Kidney glomerular epithelial cell (primary cell): ENCODE measurements around the gene DENND4A.
"Not testable (repeated sequence)": the region's sequence is repeated elsewhere in the genome, so short reads cannot be mapped to it uniquely, and the experiment has no call there.

Experiments
- DNase-seq: peaks from one replicate; lab custom pipeline; 2025; lab: John Stamatoyannopoulos, UW

The DENND4A gene

GRCh38 chr15:65757256-65757655 lies 34.8 kb downstream of the DENND4A start:
- no peak for DNase-seq

GRCh38 chr15:65752151-65752700 lies 39.9 kb downstream of the DENND4A start:
- DNase-seq: no peak

- no peak for DNase-seq
Measured at GRCh38 chr15:65751431-65751830, 40.7 kb downstream of the DENND4A start.

- no peak for DNase-seq
Measured at GRCh38 chr15:65747265-65747664, 44.8 kb downstream of the DENND4A start.

GRCh38 chr15:65743637-65744252 lies 48.3 kb downstream of the DENND4A start:
- no peak for DNase-seq

- DNase-seq: no peak
Measured at GRCh38 chr15:65740148-65740547, 51.9 kb downstream of the DENND4A start.

- no peak for DNase-seq
Measured at GRCh38 chr15:65738649-65739048, 53.4 kb downstream of the DENND4A start.

GRCh38 chr15:65733599-65733998 lies 58.5 kb downstream of the DENND4A start:
- DNase-seq: not testable (repeated sequence)

- no peak for DNase-seq
Measured at GRCh38 chr15:65732698-65733097, 59.4 kb downstream of the DENND4A start.

GRCh38 chr15:65731926-65732325 lies 60.2 kb downstream of the DENND4A start:
- DNase-seq: no peak

GRCh38 chr15:65730549-65731172 lies 61.4 kb downstream of the DENND4A start:
- DNase-seq: no peak

GRCh38 chr15:65724464-65725215 lies 67.5 kb downstream of the DENND4A start:
- DNase-seq: no peak

- DNase-seq: no peak
Measured at GRCh38 chr15:65723876-65724275, 68.2 kb downstream of the DENND4A start.

- DNase-seq: no peak
Measured at GRCh38 chr15:65722191-65722590, 69.9 kb downstream of the DENND4A start.

- no peak for DNase-seq
Measured at GRCh38 chr15:65712415-65712814, 79.7 kb downstream of the DENND4A start.

GRCh38 chr15:65695081-65695480 lies 97.0 kb downstream of the DENND4A start:
- no peak for DNase-seq

- no peak for DNase-seq
Measured at GRCh38 chr15:65690778-65691177, 101.3 kb downstream of the DENND4A start.

GRCh38 chr15:65690173-65690572 lies 101.9 kb downstream of the DENND4A start:
- no peak for DNase-seq

- no peak for DNase-seq
Measured at GRCh38 chr15:65688462-65688861, 103.6 kb downstream of the DENND4A start.

- DNase-seq: no peak
Measured at GRCh38 chr15:65682404-65682911, 109.6 kb downstream of the DENND4A start.

- no peak for DNase-seq
Measured at GRCh38 chr15:65680544-65680943, 111.5 kb downstream of the DENND4A start.

GRCh38 chr15:65676123-65676522 lies 116.0 kb downstream of the DENND4A start:
- DNase-seq: no peak

- no peak for DNase-seq
Measured at GRCh38 chr15:65675551-65675950, 116.5 kb downstream of the DENND4A start.
